ENCODE data around the gene NIP7. TPM values are rescaled to one million over a fixed set of nuclear protein-coding genes. Genes with fewer than 3 reads are reported as not detected.

NIP7 gene
- total RNA-seq, 4 donors from 2014 or later = 8.2 to 17.1 (median 11.7) TPM

- no peak for DNase-seq (ENCODE audit: low spot score in 2 of 2)
- Histone ChIP-seq H3K9me3 (no peaks in the 10 kb centered on the region), H3K27me3 (no peaks in the 10 kb centered on the region), H3K36me3 (peaks cover 0 to 44% (median 0%) of the 10 kb centered on the region in 3 donors), H3K4me1 (peaks cover 0 to 49% (median 23%) of the 10 kb centered on the region in 4 donors), H3K4me3 (peak overlapping the region; percentile 66 to 100 (median 84)), H3K27ac (peak overlapping the region in 2 of 4 donors; percentile 93 to 94)
- no peak for TF ChIP-seq POLR2A (IDR thresholded peaks at IDR 0.05)
- no peak for TF ChIP-seq EP300 (IDR thresholded peaks at IDR 0.05)
- no peak for TF ChIP-seq CTCF (IDR thresholded peaks at IDR 0.05)
- 6 to 8% methylated on average over 16 of the region's 16 CpGs for WGBS, 2 donors
Measured at GRCh38 chr16:69340095-69340644, 598 bp downstream of the NIP7 start.

GRCh38 chr16:69344171-69344570 is 4.6 kb downstream of the NIP7 start:
- Histone ChIP-seq H3K9me3 (no peaks in the 10 kb centered on the region), H3K27ac (no peak overlapping the region), H3K36me3 (peaks cover 0 to 36% (median 0%) of the 10 kb centered on the region in 3 donors), H3K4me1 (peaks cover 0 to 24% (median 10%) of the 10 kb centered on the region in 4 donors), H3K4me3 (no peak overlapping the region), H3K27me3 (no peaks in the 10 kb centered on the region)
- WGBS, 2 donors = 87 to 90% methylated on average over 5 of the region's 5 CpGs
- no peak for DNase-seq (ENCODE audit: low spot score in 2 of 2)
- TF ChIP-seq POLR2A (IDR thresholded peaks at IDR 0.05) = no peak
- TF ChIP-seq EP300 (IDR thresholded peaks at IDR 0.05) = no peak
- TF ChIP-seq CTCF (IDR thresholded peaks at IDR 0.05) = no peak

- Histone ChIP-seq H3K36me3 (peaks cover 0 to 50% (median 0%) of the 10 kb centered on the region in 3 donors), H3K9me3 (no peaks in the 10 kb centered on the region), H3K4me1 (peaks cover 0 to 13% (median under 1%) of the 10 kb centered on the region in 4 donors), H3K4me3 (no peak overlapping the region), H3K27me3 (no peaks in the 10 kb centered on the region), H3K27ac (no peak overlapping the region)
- no peak for DNase-seq (ENCODE audit: low spot score in 2 of 2)
- 61 to 72% methylated on average over 4 of the region's 4 CpGs for WGBS, 2 donors
- TF ChIP-seq POLR2A (IDR thresholded peaks at IDR 0.05) (no peak), CTCF (IDR thresholded peaks at IDR 0.05) (no peak), EP300 (IDR thresholded peaks at IDR 0.05) (no peak)
Measured at GRCh38 chr16:69345923-69346322, 6.4 kb downstream of the NIP7 start.

- H3K27me3 ChIP-seq = no peaks in the 10 kb centered on the region
- no peak overlapping the region for H3K27ac ChIP-seq
- H3K4me3 ChIP-seq = no peak overlapping the region
- no peak for TF ChIP-seq EP300 (IDR thresholded peaks at IDR 0.05)
- no peak for TF ChIP-seq POLR2A (IDR thresholded peaks at IDR 0.05)
- no peak for TF ChIP-seq CTCF (IDR thresholded peaks at IDR 0.05)
- H3K36me3 ChIP-seq = peaks cover 0 to 49% (median 0%) of the 10 kb centered on the region in 3 donors
- no peak for DNase-seq (ENCODE audit: low spot score in 2 of 2)
- no peaks in the 10 kb centered on the region for H3K9me3 ChIP-seq
- WGBS, 2 donors = 87 to 89% methylated on average over 6 of the region's 6 CpGs
- peaks cover 0 to 5% (median 0%) of the 10 kb centered on the region in 4 donors for H3K4me1 ChIP-seq
Measured at GRCh38 chr16:69346683-69347082, 7.1 kb downstream of the NIP7 start.

GRCh38 chr16:69348222-69348621 is 8.7 kb downstream of the NIP7 start:
- Histone ChIP-seq H3K27me3 (no peaks in the 10 kb centered on the region), H3K4me3 (no peak overlapping the region), H3K9me3 (no peaks in the 10 kb centered on the region), H3K36me3 (peaks cover 0 to 52% (median 0%) of the 10 kb centered on the region in 3 donors), H3K4me1 (no peaks in the 10 kb centered on the region), H3K27ac (no peak overlapping the region)
- DNase-seq (ENCODE audit: low spot score in 2 of 2) = no peak
- TF ChIP-seq POLR2A (IDR thresholded peaks at IDR 0.05) (no peak), EP300 (IDR thresholded peaks at IDR 0.05) (no peak), CTCF (IDR thresholded peaks at IDR 0.05) (no peak)
- 92 to 94% methylated on average over 6 of the region's 6 CpGs for WGBS, 2 donors
